Neural cell (in vitro differentiated cells): ENCODE measurements around the gene SLFNL1. TPM values are rescaled to one million over a fixed set of nuclear protein-coding genes. Genes with fewer than 3 reads are reported as not detected.

Experiments
- H2AFZ ChIP-seq: fragments of 200-600, 300-800 bp; sonication (generic), shearing (Covaris generic); 2 replicates; pipeline ENCODE4 v1.6.0; 2014; ENCODE audit warnings: low read depth, mild to moderate bottlenecking, antibody characterized with exemption, low read length, moderate library complexity
- H3F3A ChIP-seq: fragments of 200-600 bp; shearing (Covaris generic); 2 replicates; pipeline ENCODE4 v1.6.1; 2016; ENCODE audit warnings: mild to moderate bottlenecking, moderate library complexity, mixed read lengths, antibody characterized with exemption, low read length; ENCODE audit not compliant: insufficient read depth, poor library complexity, severe bottlenecking
- H3K27ac ChIP-seq: fragments of 200-600, 300-800 bp; sonication (generic), shearing (Covaris generic); 2 replicates; pipeline ENCODE4 v1.5.1; 2014; ENCODE audit warnings: mild to moderate bottlenecking, low read length, moderate library complexity
- H3K27me3 ChIP-seq: fragments of 300-800, 200-600 bp; sonication (generic), shearing (Covaris generic); 2 replicates; pipeline ENCODE4 v1.6.0; 2014; ENCODE audit warnings: mild to moderate bottlenecking, low read depth, low read length, moderate library complexity; ENCODE audit not compliant: insufficient read depth
- H3K36me3 ChIP-seq: fragments of 300-800, 200-600 bp; sonication (generic), shearing (Covaris generic); 2 replicates; pipeline ENCODE4 v1.5.1; 2014; ENCODE audit warnings: mild to moderate bottlenecking, antibody characterized with exemption, low read length, moderate library complexity; ENCODE audit not compliant: insufficient read depth
- H3K4me2 ChIP-seq: fragments of 300-800, 200-600 bp; sonication (generic), shearing (Covaris generic); 2 replicates; pipeline ENCODE4 v1.6.0; 2014; ENCODE audit warnings: mild to moderate bottlenecking, low read length
- H3K4me3 ChIP-seq: fragments of 300-800, 200-600 bp; sonication (generic), shearing (Covaris generic); 2 replicates; pipeline ENCODE4 v1.5.1; 2014; ENCODE audit warnings: mild to moderate bottlenecking, low read length, moderate library complexity
- H3K79me2 ChIP-seq: fragments of 200-600 bp; shearing (Covaris generic); replicated peaks from 2 replicates; pipeline ENCODE4 v1.6.0; 2014; ENCODE audit warnings: mild to moderate bottlenecking, low read length, moderate library complexity; ENCODE audit not compliant: insufficient read depth
- H3K9ac ChIP-seq: fragments of 300-800, 200-600 bp; sonication (generic), shearing (Covaris generic); 2 replicates; pipeline ENCODE4 v1.6.1; 2016; ENCODE audit warnings: mild to moderate bottlenecking, low read length, mixed read lengths
- H3K9me2 ChIP-seq: fragments of 200-600 bp; shearing (Covaris generic); 2 replicates; pipeline ENCODE4 v1.6.1; 2016; ENCODE audit warnings: mild to moderate bottlenecking, low read length, mixed read lengths; ENCODE audit not compliant: insufficient read depth
- H3K9me3 ChIP-seq: fragments of 200-600, 300-800 bp; sonication (generic), shearing (Covaris generic); 2 replicates; pipeline ENCODE4 v1.6.1; 2016; ENCODE audit warnings: mild to moderate bottlenecking, mixed run types, low read length, moderate library complexity, mixed read lengths
- H4K20me1 ChIP-seq: fragments of 200-600 bp; shearing (Covaris generic); 2 replicates; pipeline ENCODE4 v1.6.1; 2016; ENCODE audit warnings: mild to moderate bottlenecking, mixed run types; ENCODE audit not compliant: insufficient read depth
- CTCF ChIP-seq: fragments of 450-650 bp; IDR thresholded peaks from 2 replicates; pipeline ENCODE4 v1.5.1; 2014; ENCODE audit warnings: antibody characterized with exemption, mild to moderate bottlenecking, moderate library complexity; ENCODE audit not compliant: poor library complexity, severe bottlenecking
- EP300 ChIP-seq: fragments of 450-650 bp; conservative IDR thresholded peaks from 2 replicates; pipeline ENCODE4 v1.6.1; 2014; ENCODE audit warnings: antibody characterized with exemption, mild to moderate bottlenecking, moderate library complexity; ENCODE audit not compliant: poor library complexity, severe bottlenecking
- EZH2 ChIP-seq: fragments of 200-600, 300-800 bp; shearing (Covaris generic), sonication (generic); IDR thresholded peaks from 2 replicates; pipeline ENCODE4 v1.6.1; 2014; ENCODE audit warnings: antibody characterized with exemption, low read length, borderline replicate concordance, mild to moderate bottlenecking; ENCODE audit not compliant: insufficient read depth, poor library complexity, severe bottlenecking
- MXI1 ChIP-seq: fragments of 450-650 bp; conservative IDR thresholded peaks from 2 replicates; pipeline ENCODE4 v1.6.1; 2014; ENCODE audit warnings: antibody characterized with exemption, mild to moderate bottlenecking; ENCODE audit not compliant: poor library complexity, severe bottlenecking
- POLR2AphosphoS5 ChIP-seq: IDR thresholded peaks from 2 replicates; pipeline ENCODE4 v1.6.1; 2012
- RAD21 ChIP-seq: fragments of 450-650 bp; conservative IDR thresholded peaks from 2 replicates; pipeline ENCODE4 v1.6.1; 2014; ENCODE audit warnings: antibody characterized with exemption, mild to moderate bottlenecking, moderate library complexity
- SMC3 ChIP-seq: fragments of 450-650 bp; conservative IDR thresholded peaks from 2 replicates; pipeline ENCODE4 v1.6.1; 2014; ENCODE audit warnings: antibody characterized with exemption, mild to moderate bottlenecking, moderate library complexity; ENCODE audit not compliant: poor library complexity
- TAF1 ChIP-seq: IDR thresholded peaks from 2 replicates; pipeline ENCODE4 v1.6.1; 2012; ENCODE audit warnings: low read depth
- polyA minus RNA-seq: library from RNA; depleted of rRNA, polyadenylated mRNA; stranded (reverse); fragments of >200 nt; gene quantifications from 2 replicates; pipeline ENCODE4 v1.2.3, GENCODE V29; 2014
- polyA plus RNA-seq: library from polyadenylated mRNA; depleted of rRNA; stranded (reverse); fragments of >200 nt; gene quantifications from 2 replicates; pipeline ENCODE4 v1.2.3, GENCODE V29; 2014
- TF ChIP-seq, protein P1 (sequence below): IDR thresholded peaks from 2 replicates; pipeline ENCODE4 v1.6.1; 2012; ENCODE audit warnings: borderline replicate concordance

SLFNL1 gene
- polyA plus RNA-seq = 0.26 and 1.8 TPM in 2 replicates
- 1.5 and 2.7 TPM in 2 replicates for polyA minus RNA-seq

- no peaks in the 10 kb centered on the region for H3K79me2 ChIP-seq
- peaks cover 6% of the 10 kb centered on the region for H3K36me3 ChIP-seq
- TF ChIP-seq MXI1 (no peak), POLR2AphosphoS5 (no peak), RAD21 (no peak), EP300 (no peak), TAF1 (no peak), SMC3 (no peak), EZH2 (no peak), CTCF (no peak)
- TF ChIP-seq, protein P1, sequence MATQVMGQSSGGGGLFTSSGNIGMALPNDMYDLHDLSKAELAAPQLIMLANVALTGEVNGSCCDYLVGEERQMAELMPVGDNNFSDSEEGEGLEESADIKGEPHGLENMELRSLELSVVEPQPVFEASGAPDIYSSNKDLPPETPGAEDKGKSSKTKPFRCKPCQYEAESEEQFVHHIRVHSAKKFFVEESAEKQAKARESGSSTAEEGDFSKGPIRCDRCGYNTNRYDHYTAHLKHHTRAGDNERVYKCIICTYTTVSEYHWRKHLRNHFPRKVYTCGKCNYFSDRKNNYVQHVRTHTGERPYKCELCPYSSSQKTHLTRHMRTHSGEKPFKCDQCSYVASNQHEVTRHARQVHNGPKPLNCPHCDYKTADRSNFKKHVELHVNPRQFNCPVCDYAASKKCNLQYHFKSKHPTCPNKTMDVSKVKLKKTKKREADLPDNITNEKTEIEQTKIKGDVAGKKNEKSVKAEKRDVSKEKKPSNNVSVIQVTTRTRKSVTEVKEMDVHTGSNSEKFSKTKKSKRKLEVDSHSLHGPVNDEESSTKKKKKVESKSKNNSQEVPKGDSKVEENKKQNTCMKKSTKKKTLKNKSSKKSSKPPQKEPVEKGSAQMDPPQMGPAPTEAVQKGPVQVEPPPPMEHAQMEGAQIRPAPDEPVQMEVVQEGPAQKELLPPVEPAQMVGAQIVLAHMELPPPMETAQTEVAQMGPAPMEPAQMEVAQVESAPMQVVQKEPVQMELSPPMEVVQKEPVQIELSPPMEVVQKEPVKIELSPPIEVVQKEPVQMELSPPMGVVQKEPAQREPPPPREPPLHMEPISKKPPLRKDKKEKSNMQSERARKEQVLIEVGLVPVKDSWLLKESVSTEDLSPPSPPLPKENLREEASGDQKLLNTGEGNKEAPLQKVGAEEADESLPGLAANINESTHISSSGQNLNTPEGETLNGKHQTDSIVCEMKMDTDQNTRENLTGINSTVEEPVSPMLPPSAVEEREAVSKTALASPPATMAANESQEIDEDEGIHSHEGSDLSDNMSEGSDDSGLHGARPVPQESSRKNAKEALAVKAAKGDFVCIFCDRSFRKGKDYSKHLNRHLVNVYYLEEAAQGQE = no peak
- no peaks in the 10 kb centered on the region for H3K27me3 ChIP-seq
- H3K27ac ChIP-seq = no peak within 1 kb of the TSS
- H3K9ac ChIP-seq = no peak within 1 kb of the TSS
- H3K9me3 ChIP-seq = no peaks in the 10 kb centered on the region
- H3K9me2 ChIP-seq = no peaks in the 10 kb centered on the region
- H4K20me1 ChIP-seq = no peaks in the 10 kb centered on the region
- H3K4me3 ChIP-seq = no peak within 1 kb of the TSS
- H2AFZ ChIP-seq = no peak within 1 kb of the TSS
- no peak within 1 kb of the TSS for H3K4me2 ChIP-seq
- no peaks in the 10 kb centered on the region for H3F3A ChIP-seq
Observed at GRCh38 chr1:41021526-41022308, at the start of gene SLFNL1. TSS of gene SLFNL1 (minus strand) at chr1:41021725. CDS start at chr1:41020660, 1,065 bp downstream.

- Histone ChIP-seq H3K27ac (no peak overlapping the region), H3F3A (no peaks in the 10 kb centered on the region), H3K4me2 (no peak overlapping the region), H3K9me2 (no peaks in the 10 kb centered on the region), H3K9me3 (no peaks in the 10 kb centered on the region), H2AFZ (no peak overlapping the region), H3K4me3 (no peak overlapping the region), H3K9ac (no peak overlapping the region), H3K27me3 (no peaks in the 10 kb centered on the region), H4K20me1 (no peaks in the 10 kb centered on the region), H3K36me3 (peaks cover 5% of the 10 kb centered on the region), H3K79me2 (no peaks in the 10 kb centered on the region)
- TF ChIP-seq POLR2AphosphoS5 (no peak), RAD21 (no peak), EZH2 (no peak), EP300 (no peak), MXI1 (no peak), CTCF (no peak), TAF1 (no peak), SMC3 (no peak)
- TF ChIP-seq, protein P1 = no peak
Observed at GRCh38 chr1:41056907-41057306, 35.4 kb upstream of the SLFNL1 start.
